ENCODE results near the gene TBX15.

DNA sequence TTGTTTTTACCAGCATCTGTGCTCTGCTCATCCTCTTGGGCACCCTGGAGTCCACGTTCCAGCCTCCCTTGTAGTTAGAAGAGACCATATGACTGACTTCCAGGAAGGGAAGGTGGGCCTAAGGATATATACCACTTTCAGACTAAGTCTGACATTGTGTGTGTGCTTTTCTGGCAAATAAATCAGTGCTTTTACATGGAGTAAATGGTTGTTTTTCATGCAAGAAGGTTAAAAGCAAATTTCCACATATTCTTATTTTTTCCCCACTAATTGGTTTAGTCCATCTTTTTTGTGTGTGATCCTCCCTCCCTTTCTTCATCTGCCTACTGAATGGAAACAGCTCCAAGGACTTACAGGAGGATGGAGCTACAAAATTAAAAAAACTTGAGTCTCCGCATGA is 119.8 kb downstream of the TBX15 start:
- TF ChIP-seq, protein P1, sequence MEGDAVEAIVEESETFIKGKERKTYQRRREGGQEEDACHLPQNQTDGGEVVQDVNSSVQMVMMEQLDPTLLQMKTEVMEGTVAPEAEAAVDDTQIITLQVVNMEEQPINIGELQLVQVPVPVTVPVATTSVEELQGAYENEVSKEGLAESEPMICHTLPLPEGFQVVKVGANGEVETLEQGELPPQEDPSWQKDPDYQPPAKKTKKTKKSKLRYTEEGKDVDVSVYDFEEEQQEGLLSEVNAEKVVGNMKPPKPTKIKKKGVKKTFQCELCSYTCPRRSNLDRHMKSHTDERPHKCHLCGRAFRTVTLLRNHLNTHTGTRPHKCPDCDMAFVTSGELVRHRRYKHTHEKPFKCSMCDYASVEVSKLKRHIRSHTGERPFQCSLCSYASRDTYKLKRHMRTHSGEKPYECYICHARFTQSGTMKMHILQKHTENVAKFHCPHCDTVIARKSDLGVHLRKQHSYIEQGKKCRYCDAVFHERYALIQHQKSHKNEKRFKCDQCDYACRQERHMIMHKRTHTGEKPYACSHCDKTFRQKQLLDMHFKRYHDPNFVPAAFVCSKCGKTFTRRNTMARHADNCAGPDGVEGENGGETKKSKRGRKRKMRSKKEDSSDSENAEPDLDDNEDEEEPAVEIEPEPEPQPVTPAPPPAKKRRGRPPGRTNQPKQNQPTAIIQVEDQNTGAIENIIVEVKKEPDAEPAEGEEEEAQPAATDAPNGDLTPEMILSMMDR (optimal IDR thresholded peaks at IDR 0.05 in 1 of 3, IDR thresholded peaks at IDR 0.05 in 1 of 3, conservative IDR thresholded peaks at IDR 0.05 in 1 of 3; ENCODE audit: extremely low read depth in 1 of 3, insufficient read depth in 2 of 3, low read length in 3 of 3), result no peak
- TF ChIP-seq EZH2 (IDR thresholded peaks at IDR 0.05; ENCODE audit: low read length), result no peak
